Adrenal gland (tissue), 5 donors: ENCODE results near the gene RIT2.

Experiments
- CTCF ChIP-seq, 6 experiments: fragments of 450-650 bp in 4 of 6; fragments of 200-600 bp in 2 of 6; sonication (generic) in 1 of 6; IDR thresholded peaks; 1 replicate in 5 of 6; 2 replicates in 1 of 6; pipeline versions ENCODE4 v1.5.1 to v1.8.0; 2016 to 2021; ENCODE audit warnings: antibody characterized with exemption in 6 of 6, mild to moderate bottlenecking in 2 of 6, moderate library complexity in 1 of 6
- POLR2A ChIP-seq, 2 donors: fragments of 450-650 bp; IDR thresholded peaks; one replicate each; pipeline ENCODE4 v1.6.1; 2017; ENCODE audit warnings: antibody characterized with exemption in 2 of 2, mild to moderate bottlenecking in 2 of 2, moderate library complexity in 1 of 2
- donor health status: DM: no; HTN: no; CAD: no.

DNA sequence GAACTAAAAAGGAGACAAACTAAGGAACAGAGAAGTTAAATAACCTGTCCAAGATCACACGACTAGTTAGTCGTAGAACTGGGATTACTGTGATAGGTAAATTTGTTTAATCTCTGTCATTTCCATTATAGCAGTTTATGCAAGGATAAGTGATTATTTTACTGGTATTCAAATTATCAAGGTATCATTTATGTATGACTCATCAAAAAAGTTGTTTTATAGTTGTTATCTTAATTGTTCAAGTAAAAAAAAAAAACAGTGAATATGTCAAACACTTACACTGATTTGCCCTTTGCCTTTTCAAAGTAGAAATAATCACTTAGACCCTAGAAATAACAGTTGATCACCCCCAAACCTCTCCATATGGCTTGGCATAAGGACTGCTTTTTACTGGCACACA is 173.6 kb downstream of the RIT2 start:
- TF ChIP-seq CTCF (IDR thresholded peaks at IDR 0.05) (no peak), POLR2A (IDR thresholded peaks at IDR 0.05) (no peak)
